Stimulated activated CD4-positive, alpha-beta T cell treated with anti-CD3 and anti-CD28 coated beads, TNF-alpha, amount 100 ng/mL, for 1 hour (primary cell): ENCODE data around the gene CDH4.

Experiments
- DNase-seq, 3 donors: peaks; one replicate each; pipeline ENCODE4 v3.0.0-alpha.2; 2020; ENCODE audit warnings: low read depth in 3 of 3, low spot score in 1 of 3

CDH4 gene

DNA sequence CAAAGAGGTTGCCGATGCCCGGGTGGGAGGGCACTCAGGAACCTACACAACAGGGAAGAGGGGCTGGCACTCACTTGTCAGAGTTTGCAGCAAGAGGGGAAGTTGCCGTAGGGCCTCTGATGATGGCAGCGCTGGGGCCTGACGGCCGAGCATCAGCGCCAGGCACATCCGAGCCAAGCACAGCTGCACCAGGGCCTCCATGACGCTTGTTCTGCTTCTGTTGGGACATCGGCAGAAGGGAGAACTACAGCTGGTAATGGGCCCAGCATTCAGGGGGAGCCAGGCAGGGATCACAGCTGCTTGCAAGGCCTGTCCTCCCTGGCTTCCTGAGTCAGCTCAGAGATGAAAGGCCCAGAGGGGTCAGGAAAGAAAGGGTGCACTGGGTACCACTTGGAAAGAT lies 367.7 kb downstream of the CDH4 start:
- DNase-seq: no peak

GRCh38 chr20:61620174-61620573 lies 368.1 kb downstream of the CDH4 start:
- DNase-seq: no peak

DNA sequence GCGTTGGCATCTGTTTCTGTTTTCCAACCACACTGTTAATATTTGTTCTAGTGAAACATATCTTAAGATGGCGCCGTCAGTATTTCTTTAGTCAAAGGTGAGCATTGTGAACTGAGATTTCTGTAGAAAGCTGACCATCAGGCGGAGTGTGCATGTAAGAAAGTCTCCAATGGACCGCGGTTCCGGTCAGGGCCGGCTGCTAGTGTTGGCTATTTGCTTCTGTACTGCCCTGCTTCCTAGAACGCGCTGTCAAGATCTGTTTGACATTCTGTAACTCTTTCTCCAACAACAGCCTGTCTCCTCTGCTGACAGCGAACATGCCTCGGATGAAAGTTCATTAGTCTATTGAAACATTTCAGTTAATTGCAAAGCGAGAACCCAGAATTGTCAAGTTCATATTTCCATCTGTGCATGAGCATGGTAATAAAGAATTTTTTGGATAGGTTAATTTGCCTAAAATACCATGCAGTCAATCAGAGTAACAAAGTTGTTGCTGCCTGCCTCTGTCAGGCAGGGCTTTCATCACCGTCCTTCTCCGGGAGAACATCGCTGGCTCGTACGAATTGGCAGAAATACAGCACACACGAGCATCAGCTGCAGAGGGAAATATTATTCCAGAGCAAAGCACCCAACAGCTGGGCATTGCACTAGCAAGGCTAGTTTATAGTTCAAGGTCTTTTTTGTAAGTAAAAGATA lies 369.1 kb downstream of the CDH4 start:
- DNase-seq: no peak

DNA sequence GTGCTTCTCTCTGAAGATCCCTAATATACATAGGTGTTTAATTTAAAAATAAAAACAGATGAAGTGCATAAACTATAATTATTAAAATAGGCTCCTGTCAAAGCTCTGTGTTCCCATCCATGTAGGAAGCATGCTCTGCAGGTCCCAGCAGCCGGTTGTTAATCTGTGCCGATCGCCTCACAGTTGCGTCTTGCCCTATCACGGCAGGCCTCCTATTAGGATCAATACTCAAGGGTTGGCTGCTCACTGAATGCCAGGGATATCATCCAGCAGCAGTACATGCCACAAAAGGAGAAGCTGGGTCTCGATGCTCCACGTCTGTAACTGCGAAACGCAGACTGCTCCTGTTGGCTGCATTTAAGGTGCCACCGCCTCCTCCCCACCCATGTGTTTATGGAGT lies 369.8 kb downstream of the CDH4 start:
- DNase-seq: no peak

DNA sequence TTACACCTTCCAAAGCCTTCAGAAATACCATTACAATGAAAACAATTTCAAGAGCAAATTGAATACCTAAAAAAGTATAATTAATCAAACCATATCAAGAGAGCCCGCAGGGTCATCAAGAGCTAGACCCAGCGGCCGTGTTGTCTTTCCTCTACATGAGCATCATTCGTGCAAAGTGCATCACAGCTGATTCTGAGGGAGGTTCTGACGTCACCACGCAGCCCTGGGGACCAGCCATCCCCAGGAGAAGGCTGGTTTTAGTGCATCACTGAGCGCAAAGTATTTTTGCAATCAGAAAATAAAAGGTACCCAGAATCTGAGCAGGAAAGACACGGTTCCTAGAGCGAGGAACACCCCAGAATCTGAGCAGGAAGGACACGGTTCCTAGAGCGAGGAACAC lies 371.4 kb downstream of the CDH4 start:
- no peak for DNase-seq

DNA sequence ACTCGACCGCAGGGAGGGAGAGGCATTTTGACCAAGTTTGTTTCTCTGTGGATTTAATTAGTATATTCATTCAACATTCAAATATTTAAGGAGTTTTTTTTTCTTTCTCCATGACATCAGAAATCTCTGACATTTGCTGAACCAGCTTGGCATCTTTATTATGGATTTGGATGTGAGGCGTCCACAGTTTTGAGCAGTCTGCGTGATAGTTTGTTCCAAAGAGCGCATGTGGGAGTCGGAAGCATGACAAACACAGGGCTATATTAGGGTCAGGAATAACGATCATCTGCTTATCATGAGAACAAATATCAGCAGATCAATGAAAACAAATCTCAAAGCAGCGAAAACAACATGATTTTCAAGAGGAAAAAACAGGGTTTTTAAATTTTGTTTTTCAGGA lies 373.2 kb downstream of the CDH4 start:
- DNase-seq: no peak

- DNase-seq: no peak
Measured at GRCh38 chr20:61626412-61626811, 374.4 kb downstream of the CDH4 start.

GRCh38 chr20:61627791-61628415 lies 375.8 kb downstream of the CDH4 start:
- DNase-seq: no peak

GRCh38 chr20:61628480-61628879 lies 376.4 kb downstream of the CDH4 start:
- DNase-seq: no peak

- DNase-seq: no peak
Measured at GRCh38 chr20:61628901-61629601, 377.0 kb downstream of the CDH4 start.

DNA sequence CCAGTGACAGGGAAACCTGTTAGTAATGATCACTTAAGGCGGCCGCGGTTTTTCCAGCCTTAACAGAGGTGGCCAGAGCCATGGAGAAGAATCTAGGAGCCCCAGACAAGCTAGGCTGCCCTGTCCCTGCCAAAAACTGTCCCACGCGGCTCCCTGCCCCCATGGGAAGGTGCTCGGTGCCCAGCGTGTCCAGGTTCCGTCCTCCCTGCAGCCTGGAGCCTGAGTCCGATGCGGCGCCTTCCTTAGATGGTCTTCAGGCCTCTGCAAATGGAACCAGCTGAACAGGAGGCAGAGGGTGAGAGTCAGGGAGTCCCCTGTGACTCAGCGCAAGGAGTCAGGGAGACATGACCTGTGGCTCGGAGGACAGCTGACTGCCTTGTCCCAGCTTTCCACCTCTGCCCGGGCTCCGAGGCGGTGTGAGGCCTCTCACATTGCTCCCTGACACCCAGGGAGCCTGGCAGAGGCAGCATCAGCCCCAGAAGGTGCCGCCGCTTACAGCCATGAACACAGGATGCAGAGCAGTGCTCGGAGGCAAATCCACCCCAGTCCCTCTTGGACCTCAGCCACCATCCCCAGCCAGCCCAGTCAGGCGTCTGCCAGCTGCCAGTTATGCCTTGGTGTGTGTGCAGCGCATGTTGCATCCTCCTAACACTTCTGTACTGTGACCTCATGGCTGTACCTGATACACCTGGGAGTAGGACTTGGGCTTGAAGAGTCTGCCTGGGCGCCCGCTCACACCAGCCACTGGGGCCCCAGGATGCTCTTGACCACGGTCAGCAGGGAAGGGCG lies 377.7 kb downstream of the CDH4 start:
- DNase-seq: no peak

GRCh38 chr20:61630391-61630650 lies 378.3 kb downstream of the CDH4 start:
- no peak for DNase-seq

DNA sequence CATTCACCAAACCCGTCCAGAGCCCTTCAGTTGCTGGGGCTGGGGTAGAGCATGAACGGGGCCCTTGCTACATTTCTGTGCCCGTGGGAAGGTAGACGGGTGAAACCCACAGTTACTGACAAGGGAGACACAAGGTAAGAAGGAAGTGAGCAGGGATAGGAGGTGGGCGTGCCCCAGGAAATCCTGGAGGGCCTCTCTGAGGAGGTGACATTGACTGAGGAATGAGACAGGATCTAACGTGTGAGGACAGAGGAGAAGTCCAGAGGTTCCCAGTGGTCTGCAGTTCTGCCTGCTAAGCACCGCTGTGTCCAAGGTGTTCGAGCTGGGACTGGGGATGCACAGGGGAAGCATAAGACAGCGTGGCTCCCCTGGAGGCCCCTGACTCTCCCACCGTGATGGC lies 378.8 kb downstream of the CDH4 start:
- DNase-seq: no peak

DNA sequence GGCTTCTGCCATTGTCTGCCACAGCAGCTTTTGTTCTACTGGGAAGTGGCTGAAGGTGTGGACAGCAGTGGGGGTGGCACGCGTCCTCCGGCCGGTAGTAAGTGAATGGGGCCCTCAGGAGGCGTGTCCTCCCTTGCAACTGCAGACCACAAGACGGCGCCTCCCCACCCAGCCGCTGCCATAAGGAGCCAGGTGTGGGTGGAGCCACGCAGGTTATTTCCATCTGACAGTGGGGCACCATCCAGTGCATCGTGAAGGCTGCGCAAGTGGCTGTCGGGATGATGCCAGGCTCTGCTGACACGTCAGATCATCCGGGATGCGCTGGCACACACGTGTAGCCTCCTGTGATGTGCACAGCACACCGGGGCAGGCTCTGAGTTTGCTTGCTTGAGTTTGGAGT lies 379.7 kb downstream of the CDH4 start:
- DNase-seq: no peak

DNA sequence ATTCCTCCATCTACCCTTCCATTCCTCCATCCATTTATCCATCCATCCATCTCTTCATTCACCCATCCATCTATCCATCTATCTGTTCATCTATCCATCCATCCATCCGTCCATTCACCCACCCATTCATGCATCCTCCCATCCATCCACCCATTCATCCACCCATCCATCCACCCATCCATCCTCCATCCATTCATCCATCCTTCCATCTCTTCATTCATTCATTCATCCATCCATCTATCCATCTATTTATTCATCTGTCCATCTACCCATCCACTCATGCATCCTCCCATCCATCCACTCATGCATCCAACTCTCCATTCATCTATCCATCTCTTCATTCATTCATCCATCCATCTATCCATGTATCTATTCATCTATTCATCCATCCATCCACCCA lies 380.9 kb downstream of the CDH4 start:
- DNase-seq: no peak

DNA sequence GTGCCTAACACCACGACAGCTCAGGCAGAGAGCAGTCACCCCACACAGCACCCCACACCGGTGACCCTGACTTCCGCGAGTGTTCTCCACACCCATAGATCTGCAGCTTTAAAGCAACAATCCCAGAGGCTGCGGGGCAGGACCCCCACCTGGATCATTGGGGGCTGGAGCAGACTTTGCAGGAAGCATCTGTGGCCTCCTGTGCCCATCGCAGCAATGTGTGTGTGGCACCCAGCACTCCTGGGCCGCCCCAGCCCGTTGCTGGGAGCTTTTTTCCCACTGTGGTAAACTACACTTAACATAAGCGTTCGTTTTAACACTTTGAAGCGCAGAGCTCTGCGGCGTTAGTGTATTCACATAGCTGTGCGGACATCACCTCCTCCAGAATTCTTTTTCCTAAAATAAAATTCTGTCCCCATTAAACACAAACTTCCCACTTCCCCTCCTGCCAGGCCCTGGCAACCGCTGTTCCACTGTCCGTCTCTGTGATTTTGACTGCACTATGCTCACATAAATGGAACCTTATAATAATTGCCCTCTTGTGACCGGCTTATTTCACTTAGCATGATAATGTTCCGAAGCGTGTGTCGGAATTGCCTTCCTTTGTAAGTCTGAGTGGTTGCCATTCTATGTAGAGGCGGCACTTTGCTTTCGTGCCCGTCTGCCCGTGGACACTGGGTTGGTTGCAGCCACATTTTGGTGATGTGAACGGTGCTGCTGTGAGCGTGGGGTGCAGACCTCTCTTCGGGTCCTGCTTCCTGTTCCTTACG lies 382.5 kb downstream of the CDH4 start:
- DNase-seq: no peak

DNA sequence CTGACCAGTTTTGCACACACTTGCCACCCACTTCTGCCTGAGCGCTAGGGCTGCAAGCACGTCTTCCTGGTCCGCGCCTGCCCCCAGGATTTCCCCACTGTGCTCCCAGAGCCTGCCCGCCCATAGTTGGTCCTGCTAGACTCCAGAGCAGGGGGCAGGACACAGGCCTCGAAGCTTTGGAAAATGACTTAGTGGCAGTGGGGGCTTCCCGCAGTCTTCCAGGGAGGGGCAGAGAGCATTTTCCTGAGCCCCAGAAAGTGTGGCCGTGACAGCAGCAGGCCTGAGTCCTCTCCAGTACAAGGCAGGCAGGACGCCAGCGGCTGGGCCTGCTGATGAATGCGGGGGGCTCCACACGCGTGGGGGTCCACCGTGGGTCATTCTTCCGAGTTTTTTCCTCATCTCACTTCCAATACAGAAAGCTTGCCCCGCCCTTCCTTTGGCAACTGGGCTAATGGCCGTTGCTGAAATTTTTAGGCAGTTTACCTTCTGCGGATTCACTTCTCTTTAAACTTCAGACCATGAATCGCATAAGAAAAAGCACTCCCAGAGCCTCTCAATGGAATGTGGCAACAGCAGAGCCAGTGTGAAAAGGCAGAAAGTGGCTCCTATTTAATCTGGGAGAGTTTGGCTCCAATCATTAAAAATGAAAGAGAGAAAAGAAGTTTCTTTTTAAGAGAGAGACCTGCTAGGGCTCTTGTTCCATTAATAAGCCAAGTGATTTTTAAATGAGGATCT lies 383.8 kb downstream of the CDH4 start:
- DNase-seq: no peak

- DNase-seq: no peak
Measured at GRCh38 chr20:61636531-61637116, 384.6 kb downstream of the CDH4 start.

DNA sequence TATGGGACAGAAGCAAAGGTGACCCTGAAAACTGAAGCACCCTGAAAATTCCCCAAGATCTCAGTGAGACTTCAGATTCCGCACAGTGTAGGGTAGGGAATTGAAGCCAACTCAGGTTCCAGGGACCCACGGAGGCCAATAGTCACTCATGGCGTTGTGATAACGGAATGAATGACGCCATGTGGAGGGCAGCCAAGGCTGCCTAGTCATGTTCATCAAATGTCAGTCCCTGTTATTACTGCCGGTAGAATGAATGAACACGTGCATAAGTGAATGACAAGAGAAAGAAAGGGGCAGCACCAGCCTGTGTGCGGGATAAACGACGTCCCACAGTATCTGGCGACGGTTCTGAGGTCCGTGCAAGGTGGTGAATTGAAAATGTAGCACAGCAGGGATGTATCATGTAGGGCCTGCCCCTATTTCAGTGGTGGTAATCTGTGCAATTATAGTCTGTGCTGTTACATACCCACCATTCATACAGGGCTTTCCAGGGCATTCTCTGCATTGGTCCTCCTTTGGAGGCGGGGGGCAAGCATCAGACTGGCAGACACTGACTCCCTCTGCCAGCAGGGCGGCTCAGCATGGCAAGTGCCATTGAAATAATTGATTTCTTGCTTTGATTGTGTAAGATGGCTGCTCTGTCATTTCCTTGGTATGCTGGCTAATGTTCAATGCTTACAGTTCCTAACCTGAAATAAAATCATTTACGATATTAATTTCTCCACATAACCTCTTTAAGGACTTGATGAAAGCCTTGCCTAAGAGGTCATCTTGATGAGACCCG lies 386.9 kb downstream of the CDH4 start:
- no peak for DNase-seq
